ENCODE measurements around the gene CARD19.

DNA sequence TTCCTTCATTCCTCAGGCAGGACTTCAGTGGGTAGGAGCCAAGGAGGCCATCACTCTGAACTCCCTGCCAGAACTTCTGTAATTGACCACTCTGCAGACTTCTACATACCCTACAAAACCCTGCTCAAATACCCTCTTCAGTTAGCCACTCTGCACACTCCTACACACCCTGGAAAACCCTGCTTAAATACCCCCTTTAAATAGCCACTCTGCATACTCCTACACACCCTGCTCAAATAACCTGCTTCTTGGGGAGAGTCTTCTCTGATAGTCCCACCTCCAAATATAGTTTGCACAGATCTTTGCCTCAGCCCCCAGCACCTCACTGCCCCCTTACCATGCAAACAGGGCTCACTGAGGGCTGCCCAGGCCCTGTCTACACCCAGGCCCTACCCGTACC, 18.6 kb upstream of the CARD19 start:
- TF ChIP-seq POLR2A (IDR thresholded peaks at IDR 0.05; ENCODE audit: control extremely low read depth in 1 of 2, low read depth in 2 of 2, low read length in 2 of 2) (no peak), POLR2AphosphoS5 (IDR thresholded peaks at IDR 0.05; ENCODE audit: low read depth, low read length) (no peak), JUN (IDR thresholded peaks at IDR 0.05; ENCODE audit: low read depth, low read length) (no peak), CHD2 (IDR thresholded peaks at IDR 0.05; ENCODE audit: low read length) (no peak), TCF12 (IDR thresholded peaks at IDR 0.05; ENCODE audit: low read depth, low read length) (no peak), EZH2 (IDR thresholded peaks at IDR 0.05; ENCODE audit: low read depth, low read length, severe bottlenecking) (no peak)
- TF ChIP-seq, protein P1, sequence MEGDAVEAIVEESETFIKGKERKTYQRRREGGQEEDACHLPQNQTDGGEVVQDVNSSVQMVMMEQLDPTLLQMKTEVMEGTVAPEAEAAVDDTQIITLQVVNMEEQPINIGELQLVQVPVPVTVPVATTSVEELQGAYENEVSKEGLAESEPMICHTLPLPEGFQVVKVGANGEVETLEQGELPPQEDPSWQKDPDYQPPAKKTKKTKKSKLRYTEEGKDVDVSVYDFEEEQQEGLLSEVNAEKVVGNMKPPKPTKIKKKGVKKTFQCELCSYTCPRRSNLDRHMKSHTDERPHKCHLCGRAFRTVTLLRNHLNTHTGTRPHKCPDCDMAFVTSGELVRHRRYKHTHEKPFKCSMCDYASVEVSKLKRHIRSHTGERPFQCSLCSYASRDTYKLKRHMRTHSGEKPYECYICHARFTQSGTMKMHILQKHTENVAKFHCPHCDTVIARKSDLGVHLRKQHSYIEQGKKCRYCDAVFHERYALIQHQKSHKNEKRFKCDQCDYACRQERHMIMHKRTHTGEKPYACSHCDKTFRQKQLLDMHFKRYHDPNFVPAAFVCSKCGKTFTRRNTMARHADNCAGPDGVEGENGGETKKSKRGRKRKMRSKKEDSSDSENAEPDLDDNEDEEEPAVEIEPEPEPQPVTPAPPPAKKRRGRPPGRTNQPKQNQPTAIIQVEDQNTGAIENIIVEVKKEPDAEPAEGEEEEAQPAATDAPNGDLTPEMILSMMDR (IDR thresholded peaks at IDR 0.05; ENCODE audit: control extremely low read depth in 1 of 3, insufficient read depth in 1 of 3, low read depth in 1 of 3, low read length in 3 of 3), result no peak

Data from H1 (cell line).